H54 (cell line): ENCODE measurements around the gene CHEK1.

Experiments used
- DNase-seq: peaks from one replicate; pipeline ENCODE4 v3.0.0; 2011; ENCODE audit warnings: low spot score, mixed read lengths; ENCODE audit not compliant: insufficient read length
- FAIRE-seq: peaks from 3 replicates; lab custom pipeline; 2011; peaks lifted over from hg19 to GRCh38; lab: Jason Lieb, UNC
- POLR2A ChIP-seq: IDR thresholded peaks from 2 replicates; pipeline ENCODE4 v1.6.1; 2011; ENCODE audit warnings: low read depth, mild to moderate bottlenecking, low read length

Gene CHEK1

GRCh38 chr11:125662689-125663088 is 37.7 kb downstream of the CHEK1 start:
- DNase-seq (no peak), FAIRE-seq (no peak)
- no peak for TF ChIP-seq POLR2A

- FAIRE-seq (no peak), DNase-seq (no peak)
- TF ChIP-seq POLR2A: no peak
Measured at GRCh38 chr11:125663910-125664309, 38.9 kb downstream of the CHEK1 start.

DNA sequence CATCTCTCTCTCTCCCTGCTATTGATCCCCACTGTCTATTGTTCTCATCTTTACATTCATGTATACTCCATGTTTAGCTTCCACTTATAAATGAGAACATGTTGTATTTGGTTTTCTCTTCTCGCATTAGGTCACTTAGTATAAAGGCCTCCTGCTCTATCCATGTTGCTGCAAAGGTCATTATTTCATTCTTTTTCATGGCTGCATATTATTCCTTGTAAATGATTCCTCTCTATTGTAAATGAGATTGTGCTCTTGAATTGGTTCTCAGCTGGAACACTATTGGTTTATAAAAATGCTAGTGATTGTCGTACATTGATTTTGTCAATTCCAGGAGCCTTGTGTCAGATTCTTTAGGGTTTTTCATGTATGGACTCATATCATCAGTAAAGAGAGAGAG is 42.2 kb downstream of the CHEK1 start:
- no peak for TF ChIP-seq POLR2A
- FAIRE-seq (no peak), DNase-seq (no peak)

DNA sequence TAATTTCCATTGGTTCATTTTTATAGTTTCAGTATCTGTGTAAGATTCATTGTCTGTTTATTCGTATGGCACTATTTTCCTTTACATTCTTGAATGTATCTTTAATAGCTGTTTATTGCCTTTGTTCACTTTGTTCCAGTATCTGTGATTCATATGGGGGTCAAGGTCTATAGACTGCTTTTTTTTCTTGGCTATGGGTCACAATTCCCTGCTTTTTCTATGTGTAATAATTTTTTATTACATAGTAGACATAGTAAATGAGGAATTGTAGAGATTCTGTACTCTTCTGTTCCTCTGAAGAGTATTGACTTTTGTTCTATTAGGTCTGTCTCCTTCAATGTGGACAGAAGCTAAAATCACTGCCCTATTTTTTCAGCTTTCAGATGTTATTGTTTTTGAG is 45.2 kb downstream of the CHEK1 start:
- TF ChIP-seq POLR2A: no peak
- DNase-seq (no peak), FAIRE-seq (no peak)

- DNase-seq (no peak), FAIRE-seq (no peak)
- no peak for TF ChIP-seq POLR2A
Measured at GRCh38 chr11:125671561-125671960, 46.6 kb downstream of the CHEK1 start.

DNA sequence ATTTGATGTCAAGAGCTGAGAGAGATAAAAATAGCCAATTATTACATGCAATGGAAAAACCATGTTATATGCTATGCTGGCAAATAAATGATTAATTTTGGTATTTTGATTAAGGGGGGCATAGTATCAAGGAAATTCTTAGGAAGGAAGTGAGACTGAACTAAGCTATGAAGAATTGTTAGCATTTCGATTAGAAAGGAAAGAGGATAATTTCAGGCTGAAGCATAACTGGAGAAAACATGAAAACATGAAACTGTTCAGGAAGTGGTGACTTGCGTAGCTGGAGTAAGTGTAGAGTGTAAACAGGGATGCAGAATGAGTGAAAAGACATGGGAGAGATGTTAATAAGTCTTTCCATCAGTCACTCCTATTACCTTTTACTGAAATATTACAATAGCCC is 49.2 kb downstream of the CHEK1 start:
- FAIRE-seq (no peak), DNase-seq (no peak)
- TF ChIP-seq POLR2A: no peak

DNA sequence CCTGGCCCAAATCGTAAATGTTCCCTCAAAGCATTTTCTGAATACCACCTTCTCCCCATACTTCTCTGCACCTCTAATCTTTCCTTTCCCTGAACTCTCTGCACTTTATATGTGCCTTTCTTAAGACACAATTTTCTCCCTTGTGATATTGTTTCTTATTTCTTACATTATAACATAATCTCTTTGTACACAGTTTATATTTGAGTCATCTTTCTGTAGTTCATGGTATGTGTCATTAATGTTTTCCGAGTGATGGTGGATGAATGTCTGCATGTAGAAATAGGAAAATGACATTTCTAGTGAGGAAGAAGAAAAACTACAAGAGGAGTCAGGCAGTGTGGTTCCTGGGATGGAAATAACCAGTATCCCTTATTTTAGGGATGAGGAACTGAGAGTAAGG is 50.2 kb downstream of the CHEK1 start:
- no peak for FAIRE-seq
- no peak for TF ChIP-seq POLR2A

DNA sequence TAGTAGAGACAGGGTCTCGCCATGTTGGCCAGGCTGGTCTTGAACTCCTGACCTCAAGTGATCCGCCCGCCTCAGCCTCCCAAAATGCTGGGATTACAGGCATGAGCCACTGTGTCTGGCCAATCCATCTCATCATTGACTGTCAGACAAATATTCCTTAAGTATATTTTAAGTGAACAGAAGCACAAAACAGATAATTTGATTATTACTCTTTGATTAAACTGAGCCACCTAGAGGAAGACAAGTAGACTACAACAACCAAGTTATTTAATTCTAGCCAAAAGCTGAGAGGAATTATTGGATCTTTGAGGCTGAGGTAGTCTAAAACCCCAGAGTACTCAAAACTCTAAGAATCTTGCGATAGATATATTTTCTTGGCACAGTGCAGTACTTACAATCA is 54.4 kb downstream of the CHEK1 start:
- FAIRE-seq (no peak), DNase-seq (no peak)
- no peak for TF ChIP-seq POLR2A

More for the DNA sequence above, 50.2 kb downstream of the CHEK1 start:
- no peak for DNase-seq

GRCh38 chr11:125679837-125680236 is 54.9 kb downstream of the CHEK1 start:
- no peak for TF ChIP-seq POLR2A
- FAIRE-seq: no peak
- DNase-seq: no peak

- no peak for FAIRE-seq
- no peak for TF ChIP-seq POLR2A
- DNase-seq: no peak
Measured at GRCh38 chr11:125680747-125681146, 55.8 kb downstream of the CHEK1 start, which contains the start of gene ACRV1. TSS of gene ACRV1 (minus strand) at chr11:125680847. CDS start at chr11:125680780, 67 bp downstream.

GRCh38 chr11:125685228-125685627 is 60.3 kb downstream of the CHEK1 start:
- no peak for FAIRE-seq
- TF ChIP-seq POLR2A: no peak
- DNase-seq: no peak

GRCh38 chr11:125688066-125688465 is 63.1 kb downstream of the CHEK1 start:
- no peak for DNase-seq
- FAIRE-seq: no peak
- no peak for TF ChIP-seq POLR2A

- TF ChIP-seq POLR2A: no peak
- DNase-seq (no peak), FAIRE-seq (no peak)
Measured at GRCh38 chr11:125688632-125689031, 63.7 kb downstream of the CHEK1 start.

- no peak for DNase-seq
- TF ChIP-seq POLR2A: no peak
- FAIRE-seq: no peak
Measured at GRCh38 chr11:125689274-125689859, 64.4 kb downstream of the CHEK1 start.

DNA sequence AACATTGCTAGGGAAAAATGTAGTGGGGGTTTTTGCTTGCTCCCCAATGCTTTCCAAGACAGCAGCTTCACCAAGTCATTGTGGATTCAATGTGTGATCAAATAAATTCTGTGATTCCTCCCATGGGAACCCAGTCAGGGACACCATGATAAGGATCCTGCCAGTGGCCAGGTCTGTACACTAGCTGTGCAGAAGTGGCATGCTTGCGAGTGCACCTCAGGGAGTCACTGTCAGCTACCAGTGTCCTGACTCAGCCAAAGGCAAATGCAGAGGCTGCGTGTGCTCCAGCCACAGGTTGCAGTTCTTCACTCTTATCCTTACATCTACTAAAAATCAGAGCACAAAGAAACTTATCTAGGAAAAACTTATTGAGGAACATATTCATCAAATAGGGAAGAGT is 65.0 kb downstream of the CHEK1 start:
- FAIRE-seq (no peak), DNase-seq (no peak)
- no peak for TF ChIP-seq POLR2A

GRCh38 chr11:125692887-125693286 is 67.9 kb downstream of the CHEK1 start:
- no peak for FAIRE-seq
- TF ChIP-seq POLR2A: no peak
- DNase-seq: no peak

GRCh38 chr11:125694951-125695350 is 70.0 kb downstream of the CHEK1 start:
- DNase-seq (no peak), FAIRE-seq (no peak)
- no peak for TF ChIP-seq POLR2A
